T-cell (primary cell): ENCODE measurements around the gene JARID2. TPM values are rescaled to one million over a fixed set of nuclear protein-coding genes. Genes with fewer than 3 reads are reported as not detected.

Experiments used
- ATAC-seq, 4 experiments: fragments of 200-7000 bp in 3 of 4; fragments of 150-1000 bp in 1 of 4; cut with Tn5 transposase; replicated peaks in 1 of 4; 1 replicate in 3 of 4; 2 replicates in 1 of 4; pipeline ENCODE4 v1.10.0; 2021; ENCODE audit warnings: moderate library complexity in 3 of 4, mild to moderate bottlenecking in 2 of 4, moderate number of reproducible peaks in 1 of 4
- CTCF ChIA-PET, 2 donors: fragments of 300-600 bp; sonication (Branson Sonifier 250); formaldehyde crosslinking; loops; one replicate each; lab custom pipeline; 2022; ENCODE audit warnings: antibody characterized with exemption in 2 of 2; lab: Charles Lee
- POLR2A ChIA-PET, 2 donors: fragments of 300-600 bp; sonication (Branson Sonifier 250); formaldehyde crosslinking; loops; one replicate each; lab custom pipeline; 2022; ENCODE audit warnings: antibody characterized with exemption in 2 of 2; lab: Charles Lee
- DNase-seq, 35 experiments: peaks; one replicate each; pipeline versions ENCODE4 v3.0.0 to v3.0.0-alpha.2; 2013 to 2023
- H3K27ac ChIP-seq: one replicate; pipeline ENCODE4 v1.5.1; 2013; ENCODE audit warnings: low read length
- H3K27me3 ChIP-seq, 2 experiments: replicated peaks in 1 of 2; 1 replicate in 1 of 2; 2 replicates in 1 of 2; pipeline versions ENCODE4 v1.6.1 to v1.7.0; 2013; ENCODE audit warnings: low read length in 1 of 2, mixed read lengths in 1 of 2; ENCODE audit not compliant: control insufficient read depth in 2 of 2, insufficient read depth in 2 of 2; ENCODE audit errors: extremely low read depth in 1 of 2
- H3K36me3 ChIP-seq, 2 donors: 1 replicate in 1 of 2; 2 replicates in 1 of 2; pipeline versions ENCODE4 v1.6.1 to v1.7.0; 2013; ENCODE audit warnings: low read length in 1 of 2; ENCODE audit not compliant: control insufficient read depth in 2 of 2, insufficient read depth in 1 of 2; ENCODE audit errors: extremely low read depth in 1 of 2
- H3K4me1 ChIP-seq, 2 experiments: 1 replicate in 1 of 2; 2 replicates in 1 of 2; pipeline versions ENCODE4 v1.6.1 to v1.7.0; 2013; ENCODE audit warnings: low read length in 2 of 2, mixed read lengths in 1 of 2; ENCODE audit not compliant: insufficient read depth in 2 of 2, control insufficient read depth in 1 of 2; ENCODE audit errors: extremely low read depth in 1 of 2
- H3K4me3 ChIP-seq, 2 donors: 1 replicate in 1 of 2; 2 replicates in 1 of 2; pipeline versions ENCODE4 v1.5.1 to v1.7.0; 2013; ENCODE audit warnings: mild to moderate bottlenecking in 2 of 2, low read length in 1 of 2, moderate library complexity in 1 of 2; ENCODE audit not compliant: control insufficient read depth in 1 of 2; ENCODE audit errors: extremely low read depth in 1 of 2
- H3K9me3 ChIP-seq: 2 replicates; pipeline ENCODE4 v1.7.0; 2013
- H3K27ac Mint-ChIP-seq, 2 donors: one replicate each; pipeline ENCODE4 v1.8.0; 2020 to 2021; ENCODE audit warnings: mild to moderate bottlenecking in 2 of 2, mixed read lengths in 2 of 2
- H3K27me3 Mint-ChIP-seq, 2 donors: one replicate each; pipeline ENCODE4 v1.8.0; 2021 to 2022; ENCODE audit warnings: mixed read lengths in 2 of 2
- H3K36me3 Mint-ChIP-seq: one replicate; pipeline ENCODE4 v1.8.0; 2021; ENCODE audit warnings: mixed read lengths
- H3K4me1 Mint-ChIP-seq, 3 donors: one replicate each; pipeline ENCODE4 v1.8.0; 2020 to 2022; ENCODE audit warnings: mixed read lengths in 3 of 3, mild to moderate bottlenecking in 1 of 3
- H3K4me3 Mint-ChIP-seq, 3 donors: one replicate each; pipeline ENCODE4 v1.8.0; 2020 to 2022; ENCODE audit warnings: mild to moderate bottlenecking in 3 of 3, mixed read lengths in 3 of 3, moderate library complexity in 3 of 3
- H3K9me3 Mint-ChIP-seq, 3 donors: one replicate each; pipeline ENCODE4 v1.8.0; 2020 to 2022; ENCODE audit warnings: mixed read lengths in 3 of 3
- WGBS: methylation state at CpG from one replicate; pipeline ENCODE4 v1.1.5; 2013; ENCODE audit warnings: missing lambda C conversion rate; ENCODE audit not compliant: insufficient coverage; 5-methylcytosine and 5-hydroxymethylcytosine counted together
- total RNA-seq, 35 experiments: library from RNA in 6 of 35; stranded (reverse) in 6 of 35; fragments of 120-200 nt in 1 of 35; gene quantifications; one replicate each; pipeline versions ENCODE4 v1.2.1 to v1.2.4 and lab custom pipeline; 2013 to 2026

The JARID2 gene
- total RNA-seq, 5 donors from 2014 or later (not counting 1 experiment from before 2014, with no cell fraction given), result 19.8 to 27.9 (median 21.6) TPM

- Mint-ChIP-seq H3K4me3 (no peak overlapping the region), H3K9me3 (no peaks in the 10 kb centered on the region), H3K4me1 (peaks cover 0 to 4% (median 0%) of the 10 kb centered on the region in 3 donors), H3K27me3 (no peaks in the 10 kb centered on the region), H3K36me3 (peaks cover 48% of the 10 kb centered on the region), H3K27ac (no peak overlapping the region)
- DNase-seq (no peak), ATAC-seq (no peak)
- Histone ChIP-seq H3K27ac (no peak overlapping the region), H3K9me3 (no peaks in the 10 kb centered on the region), H3K4me1 (no peaks in the 10 kb centered on the region), H3K4me3 (no peak overlapping the region), H3K36me3 (peaks cover 33 to 97% of the 10 kb centered on the region in 2 donors), H3K27me3 (no peaks in the 10 kb centered on the region)
- POLR2A ChIA-PET, result no interaction called here
- CTCF ChIA-PET, result no interaction called here
- 97% methylated on average over 11 of the region's 11 CpGs for WGBS
Measured at GRCh38 chr6:15507221-15507620, 261.4 kb downstream of the JARID2 start.

DNA sequence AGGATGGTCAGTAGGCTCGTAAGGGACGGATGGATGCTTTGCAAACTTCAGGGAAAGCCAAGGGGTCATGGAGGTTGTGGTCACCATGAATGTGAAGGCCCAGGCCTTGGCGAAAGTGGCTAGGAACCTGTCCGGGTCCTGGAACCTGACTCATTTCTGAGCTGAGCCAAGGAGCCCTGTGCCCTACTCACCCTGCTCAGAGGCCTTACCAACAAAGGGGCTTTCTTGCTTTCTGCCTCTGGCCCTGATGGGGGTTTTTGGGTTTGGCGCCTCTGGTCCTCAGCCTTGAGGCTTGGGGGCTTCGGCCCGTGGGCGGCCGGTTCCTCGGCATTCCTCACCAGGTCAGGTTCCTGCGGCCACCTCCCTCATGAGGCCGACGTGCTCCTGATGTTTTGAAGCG, 261.9 kb downstream of the JARID2 start:
- WGBS, result 83% methylated on average over 8 of the region's 14 CpGs
- H3K9me3 Mint-ChIP-seq, result no peaks in the 10 kb centered on the region
- H3K4me1 Mint-ChIP-seq, result peaks cover 0 to 4% (median 0%) of the 10 kb centered on the region in 3 donors
- Histone ChIP-seq H3K36me3 (peaks cover 33 to 98% of the 10 kb centered on the region in 2 donors), H3K27me3 (no peaks in the 10 kb centered on the region), H3K27ac (no peak overlapping the region), H3K4me3 (no peak overlapping the region), H3K9me3 (no peaks in the 10 kb centered on the region), H3K4me1 (no peaks in the 10 kb centered on the region)
- DNase-seq (no peak), ATAC-seq (no peak)
- no peak overlapping the region for H3K27ac Mint-ChIP-seq
- CTCF ChIA-PET, result no interaction called here
- H3K27me3 Mint-ChIP-seq, result no peaks in the 10 kb centered on the region
- peaks cover 52% of the 10 kb centered on the region for H3K36me3 Mint-ChIP-seq
- POLR2A ChIA-PET, result no interaction called here
- no peak overlapping the region for H3K4me3 Mint-ChIP-seq

DNA sequence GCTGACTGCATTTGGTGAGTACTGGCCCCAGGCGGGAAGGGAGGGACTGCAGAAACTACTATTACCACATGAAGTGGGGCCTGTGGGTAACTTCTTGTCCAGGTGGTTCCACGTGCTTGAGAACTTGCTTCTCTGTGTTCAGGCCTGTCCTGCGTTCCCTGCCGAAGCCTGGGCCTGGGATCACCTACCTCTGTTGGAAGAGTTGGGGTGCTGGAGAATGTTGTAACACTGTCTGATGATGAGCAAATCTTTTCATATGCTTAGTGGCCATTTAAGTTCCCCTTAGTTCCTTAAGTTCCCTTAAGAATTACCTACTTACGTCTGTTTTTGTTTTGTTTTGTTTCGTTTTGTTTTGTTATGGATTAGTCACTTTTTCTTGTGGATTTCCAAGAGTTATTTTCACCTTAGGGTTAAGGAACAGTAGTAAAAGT, 262.6 kb downstream of the JARID2 start:
- H3K27me3 Mint-ChIP-seq, result no peaks in the 10 kb centered on the region
- no peak for ATAC-seq

GRCh38 chr6:15508931-15509330, 263.1 kb downstream of the JARID2 start:
- Histone ChIP-seq H3K27me3 (no peaks in the 10 kb centered on the region), H3K4me3 (no peak overlapping the region), H3K9me3 (no peaks in the 10 kb centered on the region), H3K4me1 (no peaks in the 10 kb centered on the region), H3K36me3 (peaks cover 37 to 97% of the 10 kb centered on the region in 2 donors), H3K27ac (no peak overlapping the region)
- DNase-seq (no peak), ATAC-seq (no peak)
- ChIA-PET POLR2A (no interaction called here), CTCF (no interaction called here)
- WGBS, result 98% methylated on average over 7 of the region's 15 CpGs
- no peak overlapping the region for H3K4me3 Mint-ChIP-seq
- H3K36me3 Mint-ChIP-seq, result peaks cover 52% of the 10 kb centered on the region
- no peaks in the 10 kb centered on the region for H3K9me3 Mint-ChIP-seq
- H3K27ac Mint-ChIP-seq, result peak overlapping the region in 1 of 2 donors; percentile 31
- H3K27me3 Mint-ChIP-seq, result no peaks in the 10 kb centered on the region
- peaks cover 0 to 8% (median 0%) of the 10 kb centered on the region in 3 donors for H3K4me1 Mint-ChIP-seq

More for the DNA sequence above, 262.6 kb downstream of the JARID2 start:
- Histone ChIP-seq H3K9me3 (no peaks in the 10 kb centered on the region), H3K27me3 (no peaks in the 10 kb centered on the region), H3K36me3 (peaks cover 34 to 98% of the 10 kb centered on the region in 2 donors), H3K4me1 (no peaks in the 10 kb centered on the region), H3K4me3 (no peak overlapping the region), H3K27ac (no peak overlapping the region)
- CTCF ChIA-PET, result no interaction called here
- Mint-ChIP-seq H3K9me3 (no peaks in the 10 kb centered on the region), H3K4me3 (no peak overlapping the region), H3K4me1 (peaks cover 0 to 4% (median 0%) of the 10 kb centered on the region in 3 donors), H3K36me3 (peaks cover 51% of the 10 kb centered on the region), H3K27ac (peak overlapping the region; percentile 31 to 48)
- WGBS, result no CpG with 5 or more reads among the region's 6 CpGs
- POLR2A ChIA-PET, result no interaction called here
- no peak for DNase-seq

- H3K4me3 ChIP-seq, result no peak overlapping the region
- no peak for ATAC-seq
- H3K4me1 ChIP-seq, result no peaks in the 10 kb centered on the region
- H3K27ac ChIP-seq, result no peak overlapping the region
- Mint-ChIP-seq H3K27me3 (no peaks in the 10 kb centered on the region), H3K4me3 (no peak overlapping the region), H3K4me1 (peaks cover 0 to 13% (median 0%) of the 10 kb centered on the region in 3 donors), H3K36me3 (peaks cover 54% of the 10 kb centered on the region), H3K9me3 (no peaks in the 10 kb centered on the region), H3K27ac (peak overlapping the region; percentile 27 to 44)
- no peaks in the 10 kb centered on the region for H3K27me3 ChIP-seq
- H3K36me3 ChIP-seq, result peaks cover 37 to 97% of the 10 kb centered on the region in 2 donors
- DNase-seq, result no peak
- no peaks in the 10 kb centered on the region for H3K9me3 ChIP-seq
- ChIA-PET POLR2A (no interaction called here), CTCF (no interaction called here)
- 95% methylated on average over 10 of the region's 13 CpGs for WGBS
Measured at GRCh38 chr6:15509335-15509933, 263.6 kb downstream of the JARID2 start.

DNA sequence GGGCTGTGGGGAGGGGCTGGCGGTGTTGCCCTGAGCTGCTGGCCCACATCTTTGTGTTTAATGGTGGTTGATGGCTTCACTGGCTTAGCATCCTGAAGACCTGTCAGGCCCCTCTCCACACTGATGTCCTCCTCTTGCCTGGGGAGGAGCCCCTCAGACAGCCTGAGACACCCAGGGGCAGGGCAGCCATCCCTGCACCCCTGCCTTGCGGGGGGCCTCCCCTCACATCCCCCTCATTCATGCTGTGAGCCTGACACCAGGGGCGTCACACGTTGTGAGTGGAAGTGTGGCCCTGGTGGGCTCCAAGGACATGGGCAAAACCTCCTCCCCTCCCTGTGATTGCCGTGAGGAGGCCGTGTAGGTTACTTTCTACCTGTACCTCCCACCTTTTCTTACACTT, 264.3 kb downstream of the JARID2 start:
- Histone ChIP-seq H3K36me3 (peaks cover 34 to 96% of the 10 kb centered on the region in 2 donors), H3K9me3 (no peaks in the 10 kb centered on the region), H3K4me3 (no peak overlapping the region), H3K4me1 (no peaks in the 10 kb centered on the region), H3K27me3 (no peaks in the 10 kb centered on the region), H3K27ac (no peak overlapping the region)
- H3K27ac Mint-ChIP-seq, result peak overlapping the region in 1 of 2 donors; percentile 52
- H3K36me3 Mint-ChIP-seq, result peaks cover 57% of the 10 kb centered on the region
- CTCF ChIA-PET, result no interaction called here
- POLR2A ChIA-PET, result no interaction called here
- peaks cover 0 to 20% (median 0%) of the 10 kb centered on the region in 3 donors for H3K4me1 Mint-ChIP-seq
- H3K27me3 Mint-ChIP-seq, result no peaks in the 10 kb centered on the region
- no peak overlapping the region for H3K4me3 Mint-ChIP-seq
- no peaks in the 10 kb centered on the region for H3K9me3 Mint-ChIP-seq
- DNase-seq (no peak), ATAC-seq (no peak)
- 100% methylated on average over 2 of the region's 6 CpGs for WGBS
